GM12878 (cell line): ENCODE data around the gene MEF2D. TPM values are rescaled to one million over a fixed set of nuclear protein-coding genes. Genes with fewer than 3 reads are reported as not detected.

Source experiments
- ASH2L ChIP-seq: fragments of 300-600, 200-600 bp; sonication (generic); IDR thresholded peaks from 2 replicates; pipeline ENCODE4 v1.6.1; 2017; ENCODE audit warnings: low read depth, mild to moderate bottlenecking, borderline replicate concordance
- DPF2 ChIP-seq: fragments of 450-650 bp; IDR thresholded peaks from 2 replicates; pipeline ENCODE4 v1.6.1; 2017; ENCODE audit warnings: mild to moderate bottlenecking
- HDGF ChIP-seq: fragments of 450-650 bp; IDR thresholded peaks from 2 replicates; pipeline ENCODE4 v1.6.1; 2016; ENCODE audit warnings: antibody characterized with exemption
- MXI1 ChIP-seq: fragments of 150-350 bp; IDR thresholded peaks from 2 replicates; pipeline ENCODE4 v1.6.1; 2011; ENCODE audit warnings: low read depth, mild to moderate bottlenecking, inconsistent platforms, low read length, improper control_type of control experiment
- MYC ChIP-seq: IDR thresholded peaks from 2 replicates; pipeline ENCODE4 v1.6.1; 2011; ENCODE audit warnings: mild to moderate bottlenecking, low read length, moderate library complexity, inconsistent platforms; ENCODE audit not compliant: insufficient read depth, insufficient replicate concordance, insufficient read length, severe bottlenecking
- RAD21 ChIP-seq: IDR thresholded peaks from 2 replicates; pipeline ENCODE4 v1.6.1; 2011; ENCODE audit warnings: mild to moderate bottlenecking, low read depth, low read length, moderate library complexity; ENCODE audit not compliant: insufficient read depth
- RBBP5 ChIP-seq: fragments of 200-600 bp; sonication (generic); conservative IDR thresholded peaks from 2 replicates; pipeline ENCODE4 v1.6.1; 2016
- SMARCA5 ChIP-seq: fragments of 450-650 bp; IDR thresholded peaks from 2 replicates; pipeline ENCODE4 v1.6.1; 2017; ENCODE audit warnings: mild to moderate bottlenecking
- SMC3 ChIP-seq: IDR thresholded peaks from 2 replicates; pipeline ENCODE4 v1.6.1; 2011; ENCODE audit warnings: low read length, improper control_type of control experiment, borderline replicate concordance
- USF1 ChIP-seq: IDR thresholded peaks from 2 replicates; pipeline ENCODE4 v1.6.1; 2011; ENCODE audit warnings: borderline replicate concordance, low read depth, mild to moderate bottlenecking, moderate library complexity, mixed read lengths, low read length; ENCODE audit not compliant: insufficient read depth; ENCODE audit errors: extremely low read length
- polyA plus RNA-seq, 11 experiments: library from polyadenylated mRNA; depleted of rRNA in 4 of 11; unstranded in 6 of 11; stranded (reverse) in 5 of 11; fragments of >200 nt; fragmentation: Nextera tagmentation in 4 of 11; fragmentation: Illumina TruSeq in 1 of 11; extraction: Ambion mirVana in 4 of 11; extraction: Trizol in 1 of 11; gene quantifications; 1 replicate in 1 of 11; 2 replicates in 10 of 11; pipeline versions ENCODE4 v1.2.1 to v1.2.3, GENCODE V29; 2011 to 2016; ENCODE audit warnings: inconsistent platforms in 2 of 11, missing spikeins in 2 of 11, low read depth in 1 of 11
- total RNA-seq, 4 experiments: library from RNA; depleted of rRNA in 3 of 4; stranded (reverse); fragments of >200 nt in 3 of 4; fragmentation: Illumina TruSeq in 1 of 4; extraction: Trizol in 1 of 4; gene quantifications; 2 replicates each; pipeline versions ENCODE4 v1.2.1 to v1.2.3, GENCODE V29; 2013 to 2021
- TF ChIP-seq, protein P1 (sequence below): fragments of 450-650 bp; formaldehyde crosslinking; IDR thresholded peaks from 2 replicates; pipeline ENCODE4 v1.5.0; 2022; ENCODE audit warnings: mild to moderate bottlenecking, missing genetic modification characterization
- TF ChIP-seq, protein P2 (sequence below): fragments of 450-650 bp; formaldehyde crosslinking; IDR thresholded peaks from 2 replicates; pipeline ENCODE4 v1.4.0; 2020; ENCODE audit warnings: mild to moderate bottlenecking, moderate library complexity
- TF ChIP-seq, protein P3 (sequence below): fragments of 450-650 bp; IDR thresholded peaks from 2 replicates; pipeline ENCODE4 v1.6.1; 2017; ENCODE audit warnings: mild to moderate bottlenecking, moderate library complexity
- TF ChIP-seq, protein P4 (sequence below): fragments of 450-650 bp; IDR thresholded peaks from 2 replicates; pipeline ENCODE4 v1.6.1; 2017; ENCODE audit warnings: mild to moderate bottlenecking

The MEF2D gene
- total and polyA plus RNA-seq, 10 of the 15 experiments (the other 5 are each of a cell fraction or from before 2014, with no cell fraction given): 0.61 to 53.0 (median 15.2) TPM

DNA sequence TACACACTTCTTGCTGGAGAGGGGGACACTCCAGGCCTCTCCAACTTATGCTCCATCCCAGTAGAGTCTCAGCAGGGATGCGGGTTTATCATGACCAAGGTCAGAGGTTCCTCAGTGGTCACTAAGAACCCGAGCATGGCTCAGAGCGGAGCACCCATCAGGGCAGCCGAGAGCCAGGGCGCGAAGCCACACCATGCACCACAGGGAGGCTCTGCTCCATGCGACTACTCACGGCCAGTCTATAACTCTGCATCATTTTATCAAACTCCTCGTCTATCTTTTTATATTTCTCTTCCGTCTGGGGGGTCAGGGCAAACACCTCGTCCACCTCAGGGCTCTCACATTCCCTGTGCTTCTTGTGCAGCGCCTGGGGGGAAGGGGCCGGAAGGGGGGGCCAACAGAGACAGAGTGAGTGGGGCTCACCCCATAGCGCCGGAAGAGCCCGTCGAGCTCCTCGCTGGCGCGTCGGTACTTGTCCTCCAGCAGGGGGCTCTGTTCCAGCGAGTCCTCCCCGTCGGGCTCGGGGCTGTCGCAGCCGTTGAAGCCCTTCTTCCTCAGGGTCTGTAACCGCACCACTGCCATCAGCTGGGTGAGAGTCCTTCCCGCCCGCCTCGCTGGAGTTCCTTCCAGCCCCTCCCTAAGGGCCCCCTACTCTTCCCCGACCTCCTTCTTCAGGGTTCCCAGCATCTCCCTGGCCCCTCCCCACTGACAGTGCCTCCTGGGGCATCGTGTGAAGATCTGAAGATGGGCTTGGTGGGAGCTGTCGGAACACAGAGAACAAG, 20.0 kb downstream of the MEF2D start (continued):
- no peak for TF ChIP-seq USF1
- TF ChIP-seq, protein P1, sequence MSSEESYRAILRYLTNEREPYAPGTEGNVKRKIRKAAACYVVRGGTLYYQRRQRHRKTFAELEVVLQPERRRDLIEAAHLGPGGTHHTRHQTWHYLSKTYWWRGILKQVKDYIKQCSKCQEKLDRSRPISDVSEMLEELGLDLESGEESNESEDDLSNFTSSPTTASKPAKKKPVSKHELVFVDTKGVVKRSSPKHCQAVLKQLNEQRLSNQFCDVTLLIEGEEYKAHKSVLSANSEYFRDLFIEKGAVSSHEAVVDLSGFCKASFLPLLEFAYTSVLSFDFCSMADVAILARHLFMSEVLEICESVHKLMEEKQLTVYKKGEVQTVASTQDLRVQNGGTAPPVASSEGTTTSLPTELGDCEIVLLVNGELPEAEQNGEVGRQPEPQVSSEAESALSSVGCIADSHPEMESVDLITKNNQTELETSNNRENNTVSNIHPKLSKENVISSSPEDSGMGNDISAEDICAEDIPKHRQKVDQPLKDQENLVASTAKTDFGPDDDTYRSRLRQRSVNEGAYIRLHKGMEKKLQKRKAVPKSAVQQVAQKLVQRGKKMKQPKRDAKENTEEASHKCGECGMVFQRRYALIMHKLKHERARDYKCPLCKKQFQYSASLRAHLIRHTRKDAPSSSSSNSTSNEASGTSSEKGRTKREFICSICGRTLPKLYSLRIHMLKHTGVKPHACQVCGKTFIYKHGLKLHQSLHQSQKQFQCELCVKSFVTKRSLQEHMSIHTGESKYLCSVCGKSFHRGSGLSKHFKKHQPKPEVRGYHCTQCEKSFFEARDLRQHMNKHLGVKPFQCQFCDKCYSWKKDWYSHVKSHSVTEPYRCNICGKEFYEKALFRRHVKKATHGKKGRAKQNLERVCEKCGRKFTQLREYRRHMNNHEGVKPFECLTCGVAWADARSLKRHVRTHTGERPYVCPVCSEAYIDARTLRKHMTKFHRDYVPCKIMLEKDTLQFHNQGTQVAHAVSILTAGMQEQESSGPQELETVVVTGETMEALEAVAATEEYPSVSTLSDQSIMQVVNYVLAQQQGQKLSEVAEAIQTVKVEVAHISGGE: no peak
- no peak for TF ChIP-seq DPF2
- TF ChIP-seq, protein P2, sequence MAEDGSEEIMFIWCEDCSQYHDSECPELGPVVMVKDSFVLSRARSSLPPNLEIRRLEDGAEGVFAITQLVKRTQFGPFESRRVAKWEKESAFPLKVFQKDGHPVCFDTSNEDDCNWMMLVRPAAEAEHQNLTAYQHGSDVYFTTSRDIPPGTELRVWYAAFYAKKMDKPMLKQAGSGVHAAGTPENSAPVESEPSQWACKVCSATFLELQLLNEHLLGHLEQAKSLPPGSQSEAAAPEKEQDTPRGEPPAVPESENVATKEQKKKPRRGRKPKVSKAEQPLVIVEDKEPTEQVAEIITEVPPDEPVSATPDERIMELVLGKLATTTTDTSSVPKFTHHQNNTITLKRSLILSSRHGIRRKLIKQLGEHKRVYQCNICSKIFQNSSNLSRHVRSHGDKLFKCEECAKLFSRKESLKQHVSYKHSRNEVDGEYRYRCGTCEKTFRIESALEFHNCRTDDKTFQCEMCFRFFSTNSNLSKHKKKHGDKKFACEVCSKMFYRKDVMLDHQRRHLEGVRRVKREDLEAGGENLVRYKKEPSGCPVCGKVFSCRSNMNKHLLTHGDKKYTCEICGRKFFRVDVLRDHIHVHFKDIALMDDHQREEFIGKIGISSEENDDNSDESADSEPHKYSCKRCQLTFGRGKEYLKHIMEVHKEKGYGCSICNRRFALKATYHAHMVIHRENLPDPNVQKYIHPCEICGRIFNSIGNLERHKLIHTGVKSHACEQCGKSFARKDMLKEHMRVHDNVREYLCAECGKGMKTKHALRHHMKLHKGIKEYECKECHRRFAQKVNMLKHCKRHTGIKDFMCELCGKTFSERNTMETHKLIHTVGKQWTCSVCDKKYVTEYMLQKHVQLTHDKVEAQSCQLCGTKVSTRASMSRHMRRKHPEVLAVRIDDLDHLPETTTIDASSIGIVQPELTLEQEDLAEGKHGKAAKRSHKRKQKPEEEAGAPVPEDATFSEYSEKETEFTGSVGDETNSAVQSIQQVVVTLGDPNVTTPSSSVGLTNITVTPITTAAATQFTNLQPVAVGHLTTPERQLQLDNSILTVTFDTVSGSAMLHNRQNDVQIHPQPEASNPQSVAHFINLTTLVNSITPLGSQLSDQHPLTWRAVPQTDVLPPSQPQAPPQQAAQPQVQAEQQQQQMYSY: no peak
- TF ChIP-seq, protein P3, sequence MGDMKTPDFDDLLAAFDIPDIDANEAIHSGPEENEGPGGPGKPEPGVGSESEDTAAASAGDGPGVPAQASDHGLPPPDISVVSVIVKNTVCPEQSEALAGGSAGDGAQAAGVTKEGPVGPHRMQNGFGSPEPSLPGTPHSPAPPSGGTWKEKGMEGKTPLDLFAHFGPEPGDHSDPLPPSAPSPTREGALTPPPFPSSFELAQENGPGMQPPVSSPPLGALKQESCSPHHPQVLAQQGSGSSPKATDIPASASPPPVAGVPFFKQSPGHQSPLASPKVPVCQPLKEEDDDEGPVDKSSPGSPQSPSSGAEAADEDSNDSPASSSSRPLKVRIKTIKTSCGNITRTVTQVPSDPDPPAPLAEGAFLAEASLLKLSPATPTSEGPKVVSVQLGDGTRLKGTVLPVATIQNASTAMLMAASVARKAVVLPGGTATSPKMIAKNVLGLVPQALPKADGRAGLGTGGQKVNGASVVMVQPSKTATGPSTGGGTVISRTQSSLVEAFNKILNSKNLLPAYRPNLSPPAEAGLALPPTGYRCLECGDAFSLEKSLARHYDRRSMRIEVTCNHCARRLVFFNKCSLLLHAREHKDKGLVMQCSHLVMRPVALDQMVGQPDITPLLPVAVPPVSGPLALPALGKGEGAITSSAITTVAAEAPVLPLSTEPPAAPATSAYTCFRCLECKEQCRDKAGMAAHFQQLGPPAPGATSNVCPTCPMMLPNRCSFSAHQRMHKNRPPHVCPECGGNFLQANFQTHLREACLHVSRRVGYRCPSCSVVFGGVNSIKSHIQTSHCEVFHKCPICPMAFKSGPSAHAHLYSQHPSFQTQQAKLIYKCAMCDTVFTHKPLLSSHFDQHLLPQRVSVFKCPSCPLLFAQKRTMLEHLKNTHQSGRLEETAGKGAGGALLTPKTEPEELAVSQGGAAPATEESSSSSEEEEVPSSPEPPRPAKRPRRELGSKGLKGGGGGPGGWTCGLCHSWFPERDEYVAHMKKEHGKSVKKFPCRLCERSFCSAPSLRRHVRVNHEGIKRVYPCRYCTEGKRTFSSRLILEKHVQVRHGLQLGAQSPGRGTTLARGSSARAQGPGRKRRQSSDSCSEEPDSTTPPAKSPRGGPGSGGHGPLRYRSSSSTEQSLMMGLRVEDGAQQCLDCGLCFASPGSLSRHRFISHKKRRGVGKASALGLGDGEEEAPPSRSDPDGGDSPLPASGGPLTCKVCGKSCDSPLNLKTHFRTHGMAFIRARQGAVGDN: no peak
- no peak for TF ChIP-seq MXI1
- 0 out of 2 replicates have a peak, but pooled peaks have one; percentile 69 for TF ChIP-seq HDGF
- TF ChIP-seq SMARCA5: 0 out of 2 replicates have a peak, but pooled peaks have one; percentile 44
- TF ChIP-seq SMC3: peak; percentile 69
- no peak for TF ChIP-seq ASH2L
- TF ChIP-seq MYC: no peak
- peak; percentile 59 for TF ChIP-seq RAD21
- TF ChIP-seq RBBP5: no peak
- TF ChIP-seq, protein P4, sequence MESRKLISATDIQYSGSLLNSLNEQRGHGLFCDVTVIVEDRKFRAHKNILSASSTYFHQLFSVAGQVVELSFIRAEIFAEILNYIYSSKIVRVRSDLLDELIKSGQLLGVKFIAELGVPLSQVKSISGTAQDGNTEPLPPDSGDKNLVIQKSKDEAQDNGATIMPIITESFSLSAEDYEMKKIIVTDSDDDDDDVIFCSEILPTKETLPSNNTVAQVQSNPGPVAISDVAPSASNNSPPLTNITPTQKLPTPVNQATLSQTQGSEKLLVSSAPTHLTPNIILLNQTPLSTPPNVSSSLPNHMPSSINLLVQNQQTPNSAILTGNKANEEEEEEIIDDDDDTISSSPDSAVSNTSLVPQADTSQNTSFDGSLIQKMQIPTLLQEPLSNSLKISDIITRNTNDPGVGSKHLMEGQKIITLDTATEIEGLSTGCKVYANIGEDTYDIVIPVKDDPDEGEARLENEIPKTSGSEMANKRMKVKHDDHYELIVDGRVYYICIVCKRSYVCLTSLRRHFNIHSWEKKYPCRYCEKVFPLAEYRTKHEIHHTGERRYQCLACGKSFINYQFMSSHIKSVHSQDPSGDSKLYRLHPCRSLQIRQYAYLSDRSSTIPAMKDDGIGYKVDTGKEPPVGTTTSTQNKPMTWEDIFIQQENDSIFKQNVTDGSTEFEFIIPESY: no peak
